ENCODE measurements around the gene HACL1.

DNA sequence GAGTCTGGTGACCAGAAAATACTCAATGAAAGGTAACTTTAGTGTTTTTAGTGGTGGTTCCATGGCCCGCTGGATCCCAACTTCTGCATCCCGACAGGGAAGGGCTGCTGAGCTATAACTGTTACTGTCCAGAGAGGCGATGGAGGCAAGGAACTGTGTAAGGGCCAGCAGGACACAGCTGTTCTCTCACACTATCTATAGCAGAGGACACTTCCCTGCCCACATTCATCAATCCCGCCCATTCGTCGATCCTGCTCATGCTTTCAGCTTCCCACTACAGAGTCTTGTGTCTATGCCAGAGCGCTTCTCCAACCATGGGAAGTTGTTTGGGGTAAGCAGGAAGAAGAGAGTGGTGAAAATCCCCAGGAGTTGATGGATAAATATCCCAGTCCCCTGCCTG lies 88.3 kb downstream of the HACL1 start:
- no peak for TF ChIP-seq CTCF (conservative IDR thresholded peaks at IDR 0.05; ENCODE audit: low read depth, low read length)
- TF ChIP-seq EZH2 (IDR thresholded peaks at IDR 0.05; ENCODE audit: borderline replicate concordance, low read depth, low read length, poor library complexity, severe bottlenecking): no peak
